ENCODE data around the gene ERAP2. TPM values are rescaled to one million over a fixed set of nuclear protein-coding genes. Genes with fewer than 3 reads are reported as not detected.
A peak's percentile ranks its signal among the peaks of the same experiment; 100 is the strongest.

ERAP2 gene
- polyA plus RNA-seq, 1 donor (not counting 4 experiments of a cell fraction or from before 2014, with no cell fraction given): 41.0 TPM

DNA sequence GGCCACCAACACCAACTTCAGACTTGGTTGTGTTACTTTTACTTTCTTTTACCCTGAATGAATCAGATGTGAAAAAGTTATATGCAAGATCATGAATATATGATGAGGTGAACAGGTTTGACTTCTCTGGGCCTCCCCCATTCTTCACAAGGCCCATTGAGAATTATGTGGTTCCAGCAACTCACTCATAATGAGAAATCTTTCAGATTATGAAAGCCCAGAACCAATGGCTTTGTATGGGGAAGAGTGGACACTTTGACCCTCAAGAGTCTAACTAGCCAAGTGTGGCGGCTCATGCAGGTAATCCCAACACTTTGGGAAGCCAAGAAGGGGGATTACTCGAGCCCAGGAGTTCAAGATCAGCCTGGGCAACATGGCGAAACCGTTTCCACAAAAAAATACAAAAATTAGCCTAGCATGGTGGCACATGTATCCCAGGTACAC lies 43.5 kb downstream of the ERAP2 start:
- no peak overlapping the region for H3K27ac ChIP-seq (ENCODE audit: control insufficient read depth, insufficient read depth, low read length)
- no peaks in the 10 kb centered on the region for H3K9me3 ChIP-seq (ENCODE audit: control insufficient read depth, low read depth, low read length)
- H3K36me3 ChIP-seq (ENCODE audit: control insufficient read depth in 2 of 2, extremely low read depth in 1 of 2, insufficient read depth in 2 of 2, low read length in 2 of 2): peaks cover 0 to 2% of the 10 kb centered on the region in 2 experiments
- peaks cover 29% of the 10 kb centered on the region for H3K4me1 ChIP-seq (ENCODE audit: control insufficient read depth, extremely low read depth, insufficient read depth, low read length)
- H3K9me1 ChIP-seq (ENCODE audit: control insufficient read depth, extremely low read depth, insufficient read depth, low read length): no peaks in the 10 kb centered on the region
- no peak overlapping the region for H2AFZ ChIP-seq (ENCODE audit: control insufficient read depth, low read length)
- no peak overlapping the region for H3K9ac ChIP-seq (ENCODE audit: control insufficient read depth, extremely low read depth, insufficient read depth, low read length)
- DNase-seq (ENCODE audit: low read depth, low spot score): no peak
- no peaks in the 10 kb centered on the region for H3K27me3 ChIP-seq (ENCODE audit: control insufficient read depth, extremely low read depth, insufficient read depth, low read length)
- dilution Hi-C loops (cut with MboI; ENCODE audit: extremely low pct_ligation_motif_present, low sequenced_read_pairs): no loop called here
- FAIRE-seq: no peak
- no peak overlapping the region for H3K4me3 ChIP-seq (ENCODE audit: control insufficient read depth in 2 of 3, extremely low read depth in 1 of 3, insufficient read depth in 2 of 3, low read depth in 1 of 3, low read length in 3 of 3)
- H4K20me1 ChIP-seq (ENCODE audit: control insufficient read depth, extremely low read depth, insufficient read depth, low read length): no peaks in the 10 kb centered on the region
- H3K79me2 ChIP-seq (ENCODE audit: control insufficient read depth, insufficient read depth, low read length): no peaks in the 10 kb centered on the region
- TF ChIP-seq EZH2 (IDR thresholded peaks at IDR 0.05; ENCODE audit: low read length): no peak
- TF ChIP-seq, protein P1, sequence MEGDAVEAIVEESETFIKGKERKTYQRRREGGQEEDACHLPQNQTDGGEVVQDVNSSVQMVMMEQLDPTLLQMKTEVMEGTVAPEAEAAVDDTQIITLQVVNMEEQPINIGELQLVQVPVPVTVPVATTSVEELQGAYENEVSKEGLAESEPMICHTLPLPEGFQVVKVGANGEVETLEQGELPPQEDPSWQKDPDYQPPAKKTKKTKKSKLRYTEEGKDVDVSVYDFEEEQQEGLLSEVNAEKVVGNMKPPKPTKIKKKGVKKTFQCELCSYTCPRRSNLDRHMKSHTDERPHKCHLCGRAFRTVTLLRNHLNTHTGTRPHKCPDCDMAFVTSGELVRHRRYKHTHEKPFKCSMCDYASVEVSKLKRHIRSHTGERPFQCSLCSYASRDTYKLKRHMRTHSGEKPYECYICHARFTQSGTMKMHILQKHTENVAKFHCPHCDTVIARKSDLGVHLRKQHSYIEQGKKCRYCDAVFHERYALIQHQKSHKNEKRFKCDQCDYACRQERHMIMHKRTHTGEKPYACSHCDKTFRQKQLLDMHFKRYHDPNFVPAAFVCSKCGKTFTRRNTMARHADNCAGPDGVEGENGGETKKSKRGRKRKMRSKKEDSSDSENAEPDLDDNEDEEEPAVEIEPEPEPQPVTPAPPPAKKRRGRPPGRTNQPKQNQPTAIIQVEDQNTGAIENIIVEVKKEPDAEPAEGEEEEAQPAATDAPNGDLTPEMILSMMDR (optimal IDR thresholded peaks at IDR 0.05 in 1 of 3, IDR thresholded peaks at IDR 0.05 in 1 of 3, conservative IDR thresholded peaks at IDR 0.05 in 1 of 3; ENCODE audit: extremely low read depth in 1 of 3, insufficient read depth in 2 of 3, low read length in 3 of 3): no peak
- H3K4me2 ChIP-seq (ENCODE audit: control insufficient read depth, extremely low read depth, insufficient read depth, low read depth, low read length): no peak overlapping the region

DNA sequence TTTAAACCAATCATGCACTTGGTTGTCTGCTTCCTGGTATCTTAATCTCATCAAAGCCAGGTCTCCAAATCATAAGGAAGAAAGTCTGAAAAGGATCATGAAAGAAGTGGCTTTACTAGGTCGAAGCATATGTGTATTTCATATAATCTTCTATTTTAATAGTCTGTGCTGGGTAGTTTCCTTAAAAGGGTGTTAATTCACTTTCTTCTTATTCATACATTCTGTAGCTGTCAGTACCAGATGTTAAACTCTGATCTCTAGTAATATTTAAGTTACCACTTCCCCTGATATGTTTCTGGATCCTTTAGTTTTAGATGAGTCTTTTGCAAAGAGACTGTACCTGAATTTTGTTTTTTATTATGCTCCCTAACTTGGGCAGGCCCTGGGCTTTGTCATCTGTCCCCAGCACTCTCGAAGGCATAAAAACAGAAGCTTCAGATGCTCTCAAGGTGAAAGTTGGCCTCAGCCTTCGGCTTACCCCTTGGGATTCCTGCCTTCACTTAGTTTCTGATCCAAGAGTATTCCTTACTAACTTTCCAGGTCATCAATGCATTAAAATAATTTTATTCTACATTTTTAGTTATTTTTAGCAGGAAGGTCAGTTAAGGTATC lies 44.5 kb downstream of the ERAP2 start:
- no peak for TF ChIP-seq EZH2 (IDR thresholded peaks at IDR 0.05; ENCODE audit: low read length)
- TF ChIP-seq, protein P1 (optimal IDR thresholded peaks at IDR 0.05 in 1 of 3, IDR thresholded peaks at IDR 0.05 in 1 of 3, conservative IDR thresholded peaks at IDR 0.05 in 1 of 3; ENCODE audit: extremely low read depth in 1 of 3, insufficient read depth in 2 of 3, low read length in 3 of 3): no peak
- Histone ChIP-seq H3K4me2 (ENCODE audit: control insufficient read depth, extremely low read depth, insufficient read depth, low read depth, low read length) (no peak overlapping the region), H3K27me3 (ENCODE audit: control insufficient read depth, extremely low read depth, insufficient read depth, low read length) (no peaks in the 10 kb centered on the region), H4K20me1 (ENCODE audit: control insufficient read depth, extremely low read depth, insufficient read depth, low read length) (no peaks in the 10 kb centered on the region), H3K27ac (ENCODE audit: control insufficient read depth, insufficient read depth, low read length) (peak overlapping the region; percentile 17), H3K9me1 (ENCODE audit: control insufficient read depth, extremely low read depth, insufficient read depth, low read length) (no peaks in the 10 kb centered on the region), H3K79me2 (ENCODE audit: control insufficient read depth, insufficient read depth, low read length) (no peaks in the 10 kb centered on the region), H3K4me1 (ENCODE audit: control insufficient read depth, extremely low read depth, insufficient read depth, low read length) (peaks cover 29% of the 10 kb centered on the region), H3K9ac (ENCODE audit: control insufficient read depth, extremely low read depth, insufficient read depth, low read length) (no peak overlapping the region), H3K9me3 (ENCODE audit: control insufficient read depth, low read depth, low read length) (no peaks in the 10 kb centered on the region), H3K36me3 (ENCODE audit: control insufficient read depth in 2 of 2, extremely low read depth in 1 of 2, insufficient read depth in 2 of 2, low read length in 2 of 2) (peaks cover 0 to 2% of the 10 kb centered on the region in 2 experiments), H2AFZ (ENCODE audit: control insufficient read depth, low read length) (no peak overlapping the region), H3K4me3 (ENCODE audit: control insufficient read depth in 2 of 3, extremely low read depth in 1 of 3, insufficient read depth in 2 of 3, low read depth in 1 of 3, low read length in 3 of 3) (no peak overlapping the region)
- FAIRE-seq (no peak), DNase-seq (ENCODE audit: low read depth, low spot score) (no peak)
- dilution Hi-C loops (cut with MboI; ENCODE audit: extremely low pct_ligation_motif_present, low sequenced_read_pairs): no loop called here
